ENCODE results near the gene BANP.
"Not testable (repeated sequence)": the region's sequence is repeated elsewhere in the genome, so short reads cannot be mapped to it uniquely, and the experiment has no call there.

Gene BANP

GRCh38 chr16:87996962-87997880 lies 46.0 kb downstream of the BANP start:
- no peak overlapping the region for H3K4me3 ChIP-seq (ENCODE audit: control insufficient read depth, low read depth, low read length)
- no peak for DNase-seq (ENCODE audit: low read depth)
- no peak for TF ChIP-seq CTCF (conservative IDR thresholded peaks at IDR 0.05; ENCODE audit: control insufficient read depth, insufficient read depth, low read depth, low read length)

GRCh38 chr16:87998184-87998793 lies 47.1 kb downstream of the BANP start:
- H3K4me3 ChIP-seq (ENCODE audit: control insufficient read depth, low read depth, low read length); DNase-seq (ENCODE audit: low read depth): not testable (repeated sequence)

- DNase-seq (ENCODE audit: low read depth); H3K4me3 ChIP-seq (ENCODE audit: control insufficient read depth, low read depth, low read length): not testable (repeated sequence)
These were observed 47.8 kb downstream of the BANP start for GRCh38 chr16:87998992-87999391.

GRCh38 chr16:88002211-88002610 lies 51.0 kb downstream of the BANP start:
- no peak for TF ChIP-seq CTCF (conservative IDR thresholded peaks at IDR 0.05; ENCODE audit: control insufficient read depth, insufficient read depth, low read depth, low read length)
- DNase-seq (ENCODE audit: low read depth), result no peak

GRCh38 chr16:88002749-88003148 lies 51.5 kb downstream of the BANP start:
- no peak for TF ChIP-seq CTCF (conservative IDR thresholded peaks at IDR 0.05; ENCODE audit: control insufficient read depth, insufficient read depth, low read depth, low read length)
- no peak overlapping the region for H3K4me3 ChIP-seq (ENCODE audit: control insufficient read depth, low read depth, low read length)
- no peak for DNase-seq (ENCODE audit: low read depth)

More at GRCh38 chr16:88002211-88002610, 51.0 kb downstream of the BANP start:
- no peak overlapping the region for H3K4me3 ChIP-seq (ENCODE audit: control insufficient read depth, low read depth, low read length)

- no peak for TF ChIP-seq CTCF (conservative IDR thresholded peaks at IDR 0.05; ENCODE audit: control insufficient read depth, insufficient read depth, low read depth, low read length)
- no peak overlapping the region for H3K4me3 ChIP-seq (ENCODE audit: control insufficient read depth, low read depth, low read length)
- DNase-seq (ENCODE audit: low read depth), result no peak
These were observed 52.1 kb downstream of the BANP start for GRCh38 chr16:88003316-88003715.

- no peak overlapping the region for H3K4me3 ChIP-seq (ENCODE audit: control insufficient read depth, low read depth, low read length)
- DNase-seq (ENCODE audit: low read depth), result no peak
- no peak for TF ChIP-seq CTCF (conservative IDR thresholded peaks at IDR 0.05; ENCODE audit: control insufficient read depth, insufficient read depth, low read depth, low read length)
These were observed 52.5 kb downstream of the BANP start for GRCh38 chr16:88003736-88004135.

Data from fibroblast of mammary gland (primary cell).